GM20000 (cell line): ENCODE measurements around the gene BTBD9.

Experiments
- DNase-seq: peaks from one replicate; pipeline ENCODE4 v3.0.0; 2012; ENCODE audit warnings: low spot score
- TF ChIP-seq, protein P1 (sequence below): IDR thresholded peaks from 2 replicates; pipeline ENCODE4 v1.5.1; 2012; ENCODE audit warnings: mild to moderate bottlenecking, control low read depth; ENCODE audit errors: extremely low read depth, missing control alignments

The BTBD9 gene

GRCh38 chr6:38482466-38482865 lies 157.3 kb downstream of the BTBD9 start:
- no peak for DNase-seq
- TF ChIP-seq, protein P1, sequence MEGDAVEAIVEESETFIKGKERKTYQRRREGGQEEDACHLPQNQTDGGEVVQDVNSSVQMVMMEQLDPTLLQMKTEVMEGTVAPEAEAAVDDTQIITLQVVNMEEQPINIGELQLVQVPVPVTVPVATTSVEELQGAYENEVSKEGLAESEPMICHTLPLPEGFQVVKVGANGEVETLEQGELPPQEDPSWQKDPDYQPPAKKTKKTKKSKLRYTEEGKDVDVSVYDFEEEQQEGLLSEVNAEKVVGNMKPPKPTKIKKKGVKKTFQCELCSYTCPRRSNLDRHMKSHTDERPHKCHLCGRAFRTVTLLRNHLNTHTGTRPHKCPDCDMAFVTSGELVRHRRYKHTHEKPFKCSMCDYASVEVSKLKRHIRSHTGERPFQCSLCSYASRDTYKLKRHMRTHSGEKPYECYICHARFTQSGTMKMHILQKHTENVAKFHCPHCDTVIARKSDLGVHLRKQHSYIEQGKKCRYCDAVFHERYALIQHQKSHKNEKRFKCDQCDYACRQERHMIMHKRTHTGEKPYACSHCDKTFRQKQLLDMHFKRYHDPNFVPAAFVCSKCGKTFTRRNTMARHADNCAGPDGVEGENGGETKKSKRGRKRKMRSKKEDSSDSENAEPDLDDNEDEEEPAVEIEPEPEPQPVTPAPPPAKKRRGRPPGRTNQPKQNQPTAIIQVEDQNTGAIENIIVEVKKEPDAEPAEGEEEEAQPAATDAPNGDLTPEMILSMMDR = no peak

DNA sequence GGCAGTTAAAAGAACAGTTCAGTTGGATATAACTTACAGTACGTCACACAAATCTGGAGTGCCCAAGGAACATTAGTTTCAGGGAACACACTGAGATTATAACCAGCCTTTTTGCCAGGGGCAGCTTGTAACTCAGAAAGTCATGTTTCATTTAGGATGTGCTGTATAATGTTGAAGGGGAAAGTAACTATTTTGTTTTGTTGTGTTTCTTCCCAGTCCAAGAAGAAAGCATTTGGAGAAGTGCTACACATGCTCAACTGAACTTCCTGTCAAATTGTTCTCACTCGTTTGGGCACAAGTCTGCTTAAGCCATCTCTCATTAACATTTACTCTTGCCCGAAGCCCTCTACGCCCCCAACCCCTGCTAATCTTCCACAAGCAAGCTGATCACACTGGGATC lies 157.9 kb downstream of the BTBD9 start:
- DNase-seq = no peak
- TF ChIP-seq, protein P1 = no peak

GRCh38 chr6:38481211-38481836 lies 158.4 kb downstream of the BTBD9 start:
- TF ChIP-seq, protein P1 = no peak
- DNase-seq = no peak

- TF ChIP-seq, protein P1 = no peak
- DNase-seq = no peak
Measured at GRCh38 chr6:38480036-38480435, 159.7 kb downstream of the BTBD9 start.

GRCh38 chr6:38479331-38479730 lies 160.4 kb downstream of the BTBD9 start:
- TF ChIP-seq, protein P1 = no peak
- no peak for DNase-seq

DNA sequence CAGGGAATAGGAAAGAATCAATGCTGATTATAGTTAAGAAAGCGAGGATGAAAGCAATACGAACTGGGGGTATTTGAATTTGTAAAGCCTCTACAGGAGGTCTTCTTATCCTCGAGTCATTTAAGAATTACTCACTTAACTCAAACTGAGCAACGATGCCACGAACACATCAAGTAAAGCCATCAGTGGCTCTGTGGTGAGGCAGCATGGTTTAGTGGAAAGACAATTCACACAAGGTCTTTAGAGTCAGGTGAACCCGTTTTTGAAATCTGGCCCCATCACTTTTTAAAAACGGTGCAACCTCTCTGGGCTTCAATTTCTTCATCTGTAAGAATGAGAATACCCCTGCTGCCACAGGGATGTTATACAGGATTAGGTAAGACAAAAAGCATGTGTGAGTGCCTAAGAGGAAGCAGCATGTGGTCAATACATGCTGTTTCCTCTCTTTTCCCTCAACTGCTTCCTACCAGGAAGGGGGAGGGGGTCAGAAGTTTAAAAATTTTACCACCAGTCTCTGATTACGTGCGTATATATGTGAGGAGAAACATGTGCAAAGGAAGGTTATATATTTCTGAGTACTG lies 162.0 kb downstream of the BTBD9 start:
- no peak for DNase-seq
- TF ChIP-seq, protein P1 = no peak

- TF ChIP-seq, protein P1 = no peak
- no peak for DNase-seq
Measured at GRCh38 chr6:38476888-38477287, 162.8 kb downstream of the BTBD9 start.
